ENCODE measurements around the gene NTRK3.

DNA sequence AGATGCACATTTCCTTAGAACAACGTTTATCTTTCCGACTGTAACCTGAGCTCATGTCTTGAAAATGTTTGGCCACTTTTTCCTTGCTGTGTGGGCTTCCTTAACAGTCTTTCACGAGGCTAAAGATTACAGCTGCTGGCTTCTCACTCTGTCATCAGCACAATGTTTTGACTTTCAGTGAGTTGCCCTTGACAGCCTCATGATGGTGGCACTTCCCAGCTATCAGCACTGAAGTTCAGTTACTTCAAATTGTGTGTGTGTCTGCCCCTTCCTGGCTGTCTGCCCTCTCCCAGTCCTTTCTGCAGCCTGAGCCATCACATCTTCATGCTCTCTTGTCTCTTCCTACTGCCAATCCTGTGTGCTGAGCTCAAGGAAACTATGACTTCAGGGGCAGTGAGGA, 152.2 kb downstream of the NTRK3 start:
- TF ChIP-seq, protein P1, sequence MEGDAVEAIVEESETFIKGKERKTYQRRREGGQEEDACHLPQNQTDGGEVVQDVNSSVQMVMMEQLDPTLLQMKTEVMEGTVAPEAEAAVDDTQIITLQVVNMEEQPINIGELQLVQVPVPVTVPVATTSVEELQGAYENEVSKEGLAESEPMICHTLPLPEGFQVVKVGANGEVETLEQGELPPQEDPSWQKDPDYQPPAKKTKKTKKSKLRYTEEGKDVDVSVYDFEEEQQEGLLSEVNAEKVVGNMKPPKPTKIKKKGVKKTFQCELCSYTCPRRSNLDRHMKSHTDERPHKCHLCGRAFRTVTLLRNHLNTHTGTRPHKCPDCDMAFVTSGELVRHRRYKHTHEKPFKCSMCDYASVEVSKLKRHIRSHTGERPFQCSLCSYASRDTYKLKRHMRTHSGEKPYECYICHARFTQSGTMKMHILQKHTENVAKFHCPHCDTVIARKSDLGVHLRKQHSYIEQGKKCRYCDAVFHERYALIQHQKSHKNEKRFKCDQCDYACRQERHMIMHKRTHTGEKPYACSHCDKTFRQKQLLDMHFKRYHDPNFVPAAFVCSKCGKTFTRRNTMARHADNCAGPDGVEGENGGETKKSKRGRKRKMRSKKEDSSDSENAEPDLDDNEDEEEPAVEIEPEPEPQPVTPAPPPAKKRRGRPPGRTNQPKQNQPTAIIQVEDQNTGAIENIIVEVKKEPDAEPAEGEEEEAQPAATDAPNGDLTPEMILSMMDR (conservative IDR thresholded peaks at IDR 0.05; ENCODE audit: low read length) = no peak
- TF ChIP-seq EZH2phosphoT487 (IDR thresholded peaks at IDR 0.05; ENCODE audit: borderline replicate concordance) = no peak

All from Loucy (cell line).